Neural cell (in vitro differentiated cells): ENCODE measurements around the gene PARP3. TPM values are rescaled to one million over a fixed set of nuclear protein-coding genes. Genes with fewer than 3 reads are reported as not detected.
A peak's percentile ranks its signal among the peaks of the same experiment; 100 is the strongest.

Experiments
- H2AFZ ChIP-seq: fragments of 200-600, 300-800 bp; sonication (generic), shearing (Covaris generic); 2 replicates; pipeline ENCODE4 v1.6.0; 2014; ENCODE audit warnings: low read depth, mild to moderate bottlenecking, antibody characterized with exemption, low read length, moderate library complexity
- H3F3A ChIP-seq: fragments of 200-600 bp; shearing (Covaris generic); 2 replicates; pipeline ENCODE4 v1.6.1; 2016; ENCODE audit warnings: mild to moderate bottlenecking, moderate library complexity, mixed read lengths, antibody characterized with exemption, low read length; ENCODE audit not compliant: insufficient read depth, poor library complexity, severe bottlenecking
- H3K27ac ChIP-seq: fragments of 200-600, 300-800 bp; sonication (generic), shearing (Covaris generic); 2 replicates; pipeline ENCODE4 v1.5.1; 2014; ENCODE audit warnings: mild to moderate bottlenecking, low read length, moderate library complexity
- H3K27me3 ChIP-seq: fragments of 300-800, 200-600 bp; sonication (generic), shearing (Covaris generic); 2 replicates; pipeline ENCODE4 v1.6.0; 2014; ENCODE audit warnings: mild to moderate bottlenecking, low read depth, low read length, moderate library complexity; ENCODE audit not compliant: insufficient read depth
- H3K36me3 ChIP-seq: fragments of 300-800, 200-600 bp; sonication (generic), shearing (Covaris generic); 2 replicates; pipeline ENCODE4 v1.5.1; 2014; ENCODE audit warnings: mild to moderate bottlenecking, antibody characterized with exemption, low read length, moderate library complexity; ENCODE audit not compliant: insufficient read depth
- H3K4me2 ChIP-seq: fragments of 300-800, 200-600 bp; sonication (generic), shearing (Covaris generic); 2 replicates; pipeline ENCODE4 v1.6.0; 2014; ENCODE audit warnings: mild to moderate bottlenecking, low read length
- H3K4me3 ChIP-seq: fragments of 300-800, 200-600 bp; sonication (generic), shearing (Covaris generic); 2 replicates; pipeline ENCODE4 v1.5.1; 2014; ENCODE audit warnings: mild to moderate bottlenecking, low read length, moderate library complexity
- H3K79me2 ChIP-seq: fragments of 200-600 bp; shearing (Covaris generic); replicated peaks from 2 replicates; pipeline ENCODE4 v1.6.0; 2014; ENCODE audit warnings: mild to moderate bottlenecking, low read length, moderate library complexity; ENCODE audit not compliant: insufficient read depth
- H3K9ac ChIP-seq: fragments of 300-800, 200-600 bp; sonication (generic), shearing (Covaris generic); 2 replicates; pipeline ENCODE4 v1.6.1; 2016; ENCODE audit warnings: mild to moderate bottlenecking, low read length, mixed read lengths
- H3K9me2 ChIP-seq: fragments of 200-600 bp; shearing (Covaris generic); 2 replicates; pipeline ENCODE4 v1.6.1; 2016; ENCODE audit warnings: mild to moderate bottlenecking, low read length, mixed read lengths; ENCODE audit not compliant: insufficient read depth
- H3K9me3 ChIP-seq: fragments of 200-600, 300-800 bp; sonication (generic), shearing (Covaris generic); 2 replicates; pipeline ENCODE4 v1.6.1; 2016; ENCODE audit warnings: mild to moderate bottlenecking, mixed run types, low read length, moderate library complexity, mixed read lengths
- H4K20me1 ChIP-seq: fragments of 200-600 bp; shearing (Covaris generic); 2 replicates; pipeline ENCODE4 v1.6.1; 2016; ENCODE audit warnings: mild to moderate bottlenecking, mixed run types; ENCODE audit not compliant: insufficient read depth
- CTCF ChIP-seq: fragments of 450-650 bp; IDR thresholded peaks from 2 replicates; pipeline ENCODE4 v1.5.1; 2014; ENCODE audit warnings: antibody characterized with exemption, mild to moderate bottlenecking, moderate library complexity; ENCODE audit not compliant: poor library complexity, severe bottlenecking
- EP300 ChIP-seq: fragments of 450-650 bp; conservative IDR thresholded peaks from 2 replicates; pipeline ENCODE4 v1.6.1; 2014; ENCODE audit warnings: antibody characterized with exemption, mild to moderate bottlenecking, moderate library complexity; ENCODE audit not compliant: poor library complexity, severe bottlenecking
- EZH2 ChIP-seq: fragments of 200-600, 300-800 bp; shearing (Covaris generic), sonication (generic); IDR thresholded peaks from 2 replicates; pipeline ENCODE4 v1.6.1; 2014; ENCODE audit warnings: antibody characterized with exemption, low read length, borderline replicate concordance, mild to moderate bottlenecking; ENCODE audit not compliant: insufficient read depth, poor library complexity, severe bottlenecking
- MXI1 ChIP-seq: fragments of 450-650 bp; conservative IDR thresholded peaks from 2 replicates; pipeline ENCODE4 v1.6.1; 2014; ENCODE audit warnings: antibody characterized with exemption, mild to moderate bottlenecking; ENCODE audit not compliant: poor library complexity, severe bottlenecking
- POLR2AphosphoS5 ChIP-seq: IDR thresholded peaks from 2 replicates; pipeline ENCODE4 v1.6.1; 2012
- RAD21 ChIP-seq: fragments of 450-650 bp; conservative IDR thresholded peaks from 2 replicates; pipeline ENCODE4 v1.6.1; 2014; ENCODE audit warnings: antibody characterized with exemption, mild to moderate bottlenecking, moderate library complexity
- REST ChIP-seq: IDR thresholded peaks from 2 replicates; pipeline ENCODE4 v1.6.1; 2012; ENCODE audit warnings: borderline replicate concordance
- SMC3 ChIP-seq: fragments of 450-650 bp; conservative IDR thresholded peaks from 2 replicates; pipeline ENCODE4 v1.6.1; 2014; ENCODE audit warnings: antibody characterized with exemption, mild to moderate bottlenecking, moderate library complexity; ENCODE audit not compliant: poor library complexity
- TAF1 ChIP-seq: IDR thresholded peaks from 2 replicates; pipeline ENCODE4 v1.6.1; 2012; ENCODE audit warnings: low read depth
- polyA plus RNA-seq: library from polyadenylated mRNA; depleted of rRNA; stranded (reverse); fragments of >200 nt; gene quantifications from 2 replicates; pipeline ENCODE4 v1.2.3, GENCODE V29; 2014

Gene PARP3
- polyA plus RNA-seq, 1 donor from 2014 or later = 5.3 TPM

- peak within 1 kb of the TSS; percentile 87 for H3K27ac ChIP-seq
- no peaks in the 10 kb centered on the region for H3F3A ChIP-seq
- no peaks in the 10 kb centered on the region for H3K9me2 ChIP-seq
- H4K20me1 ChIP-seq = no peaks in the 10 kb centered on the region
- peaks cover 9% of the 10 kb centered on the region for H3K79me2 ChIP-seq
- peak within 1 kb of the TSS; percentile 95 for H3K4me2 ChIP-seq
- H3K36me3 ChIP-seq = peaks cover 5% of the 10 kb centered on the region
- H3K4me3 ChIP-seq = peak within 1 kb of the TSS; percentile 77
- no peaks in the 10 kb centered on the region for H3K27me3 ChIP-seq
- no peaks in the 10 kb centered on the region for H3K9me3 ChIP-seq
- peak; percentile 84 for TF ChIP-seq EP300
- TF ChIP-seq MXI1 = peak; percentile 92
- TF ChIP-seq SMC3 = peak; percentile 53
- peak; percentile 30 for TF ChIP-seq RAD21
- TF ChIP-seq POLR2AphosphoS5 = peak; percentile 97
- peak; percentile 45 for TF ChIP-seq CTCF
- TF ChIP-seq EZH2 = no peak
- TF ChIP-seq REST = peak; percentile 98
- TF ChIP-seq TAF1 = peak; percentile 97
- H2AFZ ChIP-seq = peak within 1 kb of the TSS; percentile 81
- H3K9ac ChIP-seq = peak within 1 kb of the TSS; percentile 84
These were observed 53.4 kb downstream of the PARP3 start, which contains the start of gene RPL29 for GRCh38 chr3:51995346-51996163. Gene RPL29 (minus strand): TSS chr3:51995895. CDS start chr3:51995461, 434 bp downstream.

GRCh38 chr3:51997172-51997571, 55.0 kb downstream of the PARP3 start:
- no peaks in the 10 kb centered on the region for H3K27me3 ChIP-seq
- H3K9ac ChIP-seq = no peak overlapping the region
- TF ChIP-seq POLR2AphosphoS5 = no peak
- TF ChIP-seq REST = no peak
- TF ChIP-seq RAD21 = no peak
- no peak for TF ChIP-seq TAF1
- TF ChIP-seq MXI1 = no peak
- TF ChIP-seq SMC3 = no peak
- H3K36me3 ChIP-seq = peaks cover 5% of the 10 kb centered on the region
- peaks cover 9% of the 10 kb centered on the region for H3K79me2 ChIP-seq
- no peaks in the 10 kb centered on the region for H3K9me2 ChIP-seq
- no peaks in the 10 kb centered on the region for H3K9me3 ChIP-seq
- H2AFZ ChIP-seq = no peak overlapping the region
- no peaks in the 10 kb centered on the region for H3F3A ChIP-seq
- H4K20me1 ChIP-seq = no peaks in the 10 kb centered on the region
- no peak overlapping the region for H3K4me2 ChIP-seq
- H3K27ac ChIP-seq = no peak overlapping the region
- H3K4me3 ChIP-seq = no peak overlapping the region
